PC-9 (cell line): ENCODE results near the gene TXLNA.

Experiments used
- EZH2 ChIP-seq: fragments of 200-600 bp; sonication (generic); IDR thresholded peaks from 2 replicates; pipeline ENCODE4 v1.8.0; 2017; ENCODE audit warnings: antibody characterized with exemption, low read depth
- TF ChIP-seq, protein P1 (sequence below): fragments of 200-600 bp; sonication (generic); conservative IDR thresholded peaks from 2 replicates; pipeline ENCODE4 v1.6.1; 2017; ENCODE audit warnings: mixed run types, antibody characterized with exemption, mild to moderate bottlenecking, moderate library complexity

DNA sequence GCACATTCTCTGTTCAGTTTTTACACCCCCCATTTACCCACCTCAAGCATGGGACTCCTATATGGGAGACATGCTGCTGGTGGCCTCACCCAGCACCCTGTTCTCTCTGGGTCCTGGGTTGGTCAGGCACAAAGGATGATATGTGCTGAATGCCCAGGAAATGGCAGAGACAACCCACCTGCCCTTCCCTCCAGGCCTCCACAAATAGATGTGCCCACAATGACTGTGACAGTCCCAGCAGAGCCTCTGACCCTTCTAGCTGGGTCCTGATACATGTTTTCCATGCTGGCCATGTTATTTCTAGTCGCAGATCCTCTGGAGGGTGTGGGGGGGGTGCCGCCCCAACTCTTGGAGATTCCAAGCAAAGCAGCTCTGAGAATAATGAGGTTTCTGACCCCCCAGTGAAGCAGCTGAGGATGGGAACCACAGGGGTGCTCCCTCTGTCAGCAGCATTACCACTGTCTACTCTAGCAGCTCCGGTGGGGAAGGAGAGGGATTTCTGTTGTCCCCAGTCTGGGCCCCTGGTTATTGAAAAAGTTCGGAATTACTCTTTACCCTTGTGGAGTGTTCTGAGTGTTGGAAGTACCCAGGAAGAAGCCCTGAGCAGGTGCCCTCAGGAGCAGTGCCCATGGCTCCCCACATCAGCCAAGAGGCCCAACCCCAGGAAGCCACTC is 19.7 kb downstream of the TXLNA start:
- TF ChIP-seq, protein P1, sequence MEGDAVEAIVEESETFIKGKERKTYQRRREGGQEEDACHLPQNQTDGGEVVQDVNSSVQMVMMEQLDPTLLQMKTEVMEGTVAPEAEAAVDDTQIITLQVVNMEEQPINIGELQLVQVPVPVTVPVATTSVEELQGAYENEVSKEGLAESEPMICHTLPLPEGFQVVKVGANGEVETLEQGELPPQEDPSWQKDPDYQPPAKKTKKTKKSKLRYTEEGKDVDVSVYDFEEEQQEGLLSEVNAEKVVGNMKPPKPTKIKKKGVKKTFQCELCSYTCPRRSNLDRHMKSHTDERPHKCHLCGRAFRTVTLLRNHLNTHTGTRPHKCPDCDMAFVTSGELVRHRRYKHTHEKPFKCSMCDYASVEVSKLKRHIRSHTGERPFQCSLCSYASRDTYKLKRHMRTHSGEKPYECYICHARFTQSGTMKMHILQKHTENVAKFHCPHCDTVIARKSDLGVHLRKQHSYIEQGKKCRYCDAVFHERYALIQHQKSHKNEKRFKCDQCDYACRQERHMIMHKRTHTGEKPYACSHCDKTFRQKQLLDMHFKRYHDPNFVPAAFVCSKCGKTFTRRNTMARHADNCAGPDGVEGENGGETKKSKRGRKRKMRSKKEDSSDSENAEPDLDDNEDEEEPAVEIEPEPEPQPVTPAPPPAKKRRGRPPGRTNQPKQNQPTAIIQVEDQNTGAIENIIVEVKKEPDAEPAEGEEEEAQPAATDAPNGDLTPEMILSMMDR: no peak
- TF ChIP-seq EZH2: no peak
